ENCODE measurements around the gene RPH3AL.
"Not testable (repeated sequence)": the region's sequence is repeated elsewhere in the genome, so short reads cannot be mapped to it uniquely, and the experiment has no call there.

RPH3AL gene

GRCh38 chr17:280216-280615 lies 72.4 kb downstream of the RPH3AL start:
- no peak for DNase-seq

- DNase-seq = no peak
Measured at GRCh38 chr17:279776-280175, 72.8 kb downstream of the RPH3AL start.

- no peak for DNase-seq
Measured at GRCh38 chr17:279331-279730, 73.3 kb downstream of the RPH3AL start.

- no peak for DNase-seq
Measured at GRCh38 chr17:278676-279059, 73.9 kb downstream of the RPH3AL start.

GRCh38 chr17:278055-278675 lies 74.4 kb downstream of the RPH3AL start:
- DNase-seq = no peak

- DNase-seq = no peak
Measured at GRCh38 chr17:274902-275301, 77.7 kb downstream of the RPH3AL start.

- DNase-seq = no peak
Measured at GRCh38 chr17:273981-274832, 78.4 kb downstream of the RPH3AL start.

GRCh38 chr17:272856-273255 lies 79.8 kb downstream of the RPH3AL start:
- not testable (repeated sequence) for DNase-seq

GRCh38 chr17:271928-272623 lies 80.5 kb downstream of the RPH3AL start:
- not testable (repeated sequence) for DNase-seq

GRCh38 chr17:269616-270514 lies 82.7 kb downstream of the RPH3AL start:
- no peak for DNase-seq

- DNase-seq = no peak
Measured at GRCh38 chr17:266701-267667, 85.6 kb downstream of the RPH3AL start.

GRCh38 chr17:266219-266618 lies 86.4 kb downstream of the RPH3AL start:
- DNase-seq = no peak

- DNase-seq = no peak
Measured at GRCh38 chr17:265718-266117, 86.9 kb downstream of the RPH3AL start.

- DNase-seq = no peak
Measured at GRCh38 chr17:263773-264172, 88.8 kb downstream of the RPH3AL start.

- no peak for DNase-seq
Measured at GRCh38 chr17:263271-263670, 89.3 kb downstream of the RPH3AL start.

GRCh38 chr17:261635-262034 lies 91.0 kb downstream of the RPH3AL start:
- DNase-seq = no peak

- DNase-seq = no peak
Measured at GRCh38 chr17:260944-261343, 91.7 kb downstream of the RPH3AL start.

- no peak for DNase-seq
Measured at GRCh38 chr17:260031-260791, 92.4 kb downstream of the RPH3AL start.

- DNase-seq = no peak
Measured at GRCh38 chr17:259341-259976, 93.1 kb downstream of the RPH3AL start.

GRCh38 chr17:258906-259305 lies 93.7 kb downstream of the RPH3AL start:
- no peak for DNase-seq

Data from hematopoietic multipotent progenitor cell treated with erythropoietin and hydrocortisone succinate and interleukin-3 and kit ligand, for 6 days (in vitro differentiated cells).